GM18858 (cell line): Measurements from ENCODE around the gene GRID2.
A peak's percentile ranks its signal among the peaks of the same experiment; 100 is the strongest.
"Not testable (repeated sequence)": the region's sequence is repeated elsewhere in the genome, so short reads cannot be mapped to it uniquely, and the experiment has no call there.

Experiments
- ATAC-seq: cut with Tn5 transposase; IDR thresholded peaks from one replicate; pipeline ENCODE4 v1.9.1; 2021; ENCODE audit not compliant: unreplicated experiment

GRID2 gene

GRCh38 chr4:93299118-93299517, 995.4 kb downstream of the GRID2 start:
- ATAC-seq = peak; percentile 39

GRCh38 chr4:93300780-93301555, 997.2 kb downstream of the GRID2 start:
- ATAC-seq = not testable (repeated sequence)

DNA sequence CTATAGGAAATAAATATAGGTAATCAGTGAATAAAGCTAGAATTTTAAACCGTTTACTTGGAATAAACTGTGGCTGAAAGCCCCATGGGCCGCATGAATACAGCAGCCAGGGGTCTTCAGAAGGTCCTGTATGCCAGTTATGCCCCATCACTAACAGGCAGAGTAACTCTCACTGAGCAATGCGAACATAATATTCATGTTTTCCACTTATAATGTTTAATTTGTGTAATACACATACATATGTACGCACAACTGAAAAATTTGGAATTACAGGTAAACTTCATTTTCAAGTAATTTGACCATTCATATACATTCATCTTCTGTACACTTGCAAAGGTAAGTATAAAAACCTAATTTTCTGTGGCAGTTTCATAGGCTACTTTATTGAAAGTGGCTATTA, 998.5 kb downstream of the GRID2 start:
- ATAC-seq = no peak

GRCh38 chr4:93303440-93303839, 999.7 kb downstream of the GRID2 start:
- peak; percentile 40 for ATAC-seq

GRCh38 chr4:93312299-93312698, 1008.5 kb downstream of the GRID2 start:
- no peak for ATAC-seq

DNA sequence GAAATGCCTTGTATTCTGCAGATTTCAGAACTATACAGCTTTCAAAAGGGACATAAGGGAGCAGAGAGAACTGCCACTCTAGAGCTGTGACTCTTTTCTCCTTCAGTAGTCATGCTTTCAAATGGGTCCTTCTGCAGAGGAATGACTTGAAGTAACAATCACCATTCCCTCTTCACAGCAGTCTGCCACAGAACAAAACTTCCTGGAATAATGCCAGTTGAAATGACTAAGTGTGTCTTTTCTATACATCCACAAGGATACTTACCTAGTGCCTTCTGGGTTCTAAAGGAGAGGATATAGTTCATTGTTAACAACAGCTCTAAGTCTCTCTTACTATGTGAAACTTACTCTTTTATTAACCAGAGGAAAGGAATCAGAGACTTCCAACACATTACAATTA, 1009.4 kb downstream of the GRID2 start:
- ATAC-seq = no peak

- no peak for ATAC-seq
Measured at GRCh38 chr4:93317057-93317456, 1013.3 kb downstream of the GRID2 start.

GRCh38 chr4:93317561-93317960, 1013.8 kb downstream of the GRID2 start:
- ATAC-seq = no peak

- no peak for ATAC-seq
Measured at GRCh38 chr4:93319041-93319440, 1015.3 kb downstream of the GRID2 start.

DNA sequence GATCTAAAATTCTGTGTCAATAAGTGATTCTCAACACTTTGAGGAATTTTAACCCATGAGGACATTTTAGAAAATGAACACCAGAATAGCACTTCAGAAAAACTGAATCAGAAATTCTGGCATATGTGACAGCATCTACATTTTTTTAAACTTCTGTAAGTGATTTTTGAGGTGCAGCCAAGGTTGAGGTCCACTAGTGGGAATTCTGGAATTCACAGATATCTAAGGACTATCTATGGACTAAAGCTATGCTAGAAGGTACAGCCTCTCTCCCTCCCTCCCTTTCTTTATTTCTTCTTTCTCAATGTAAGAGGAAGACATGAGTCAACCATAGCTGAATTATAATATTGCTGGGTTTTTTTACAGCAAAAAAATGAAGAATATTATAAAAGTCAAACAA, 1016.6 kb downstream of the GRID2 start:
- ATAC-seq = no peak

- ATAC-seq = no peak
Measured at GRCh38 chr4:93327346-93327745, 1023.6 kb downstream of the GRID2 start.

DNA sequence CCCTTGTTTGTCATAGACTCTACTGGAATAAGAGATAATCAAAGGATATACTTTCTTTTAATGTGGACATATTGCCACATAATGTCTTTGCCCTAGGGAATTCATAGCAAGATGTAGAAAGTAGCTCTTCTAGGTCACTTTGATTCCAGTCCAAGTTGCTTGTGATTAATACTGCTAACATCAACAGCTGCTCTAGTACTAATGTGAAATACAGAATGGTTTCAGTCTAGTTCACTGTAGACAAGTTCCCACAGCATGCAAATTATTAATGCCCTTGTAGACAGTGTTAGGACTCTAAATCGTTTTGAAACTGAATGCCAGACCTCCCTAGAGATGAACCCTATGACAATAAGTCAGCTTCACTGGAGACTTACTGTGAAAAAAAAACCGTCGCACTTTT, 1030.2 kb downstream of the GRID2 start:
- ATAC-seq = peak; percentile 97

GRCh38 chr4:93337196-93337595, 1033.4 kb downstream of the GRID2 start:
- no peak for ATAC-seq

GRCh38 chr4:93342738-93343137, 1039.0 kb downstream of the GRID2 start:
- no peak for ATAC-seq

DNA sequence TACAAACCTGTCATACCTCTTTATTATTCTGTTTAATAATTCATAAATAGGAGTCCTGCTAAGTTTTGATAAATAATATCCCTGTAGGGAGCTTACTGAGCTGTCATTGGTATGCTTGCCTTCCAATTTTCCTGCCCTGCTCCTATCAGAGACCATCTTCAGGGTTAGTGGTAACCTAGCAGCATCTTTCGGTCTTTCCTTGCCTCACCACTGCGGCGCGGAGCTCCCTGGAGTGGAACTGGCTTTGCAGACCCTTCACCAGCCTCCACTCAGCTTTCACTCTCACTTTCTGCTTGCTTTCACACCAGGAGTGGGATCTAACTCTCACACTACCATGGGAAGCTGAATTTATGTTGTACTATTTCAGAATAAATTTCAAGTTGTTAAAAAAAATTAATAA, 1043.1 kb downstream of the GRID2 start:
- no peak for ATAC-seq

DNA sequence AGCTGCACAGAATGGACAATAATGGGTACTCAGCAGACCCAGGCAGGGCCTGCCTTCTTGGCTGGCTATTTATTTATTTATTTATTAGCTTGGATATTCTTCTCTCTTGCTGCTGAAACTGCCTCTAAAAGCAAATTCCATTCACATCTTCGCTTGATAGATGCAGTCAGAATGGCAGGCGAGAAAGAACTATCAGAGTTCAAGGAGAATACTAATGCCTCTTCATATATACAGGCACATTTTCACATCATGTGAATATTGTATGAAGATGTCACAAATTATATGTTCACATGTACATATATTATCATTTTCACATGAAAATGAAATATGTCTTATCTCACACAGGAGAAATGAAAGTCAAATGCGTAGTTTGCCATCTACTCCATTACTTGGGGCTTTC, 1045.1 kb downstream of the GRID2 start:
- ATAC-seq = no peak

GRCh38 chr4:93351846-93352245, 1048.1 kb downstream of the GRID2 start:
- no peak for ATAC-seq

- no peak for ATAC-seq
Measured at GRCh38 chr4:93355411-93355810, 1051.6 kb downstream of the GRID2 start.

DNA sequence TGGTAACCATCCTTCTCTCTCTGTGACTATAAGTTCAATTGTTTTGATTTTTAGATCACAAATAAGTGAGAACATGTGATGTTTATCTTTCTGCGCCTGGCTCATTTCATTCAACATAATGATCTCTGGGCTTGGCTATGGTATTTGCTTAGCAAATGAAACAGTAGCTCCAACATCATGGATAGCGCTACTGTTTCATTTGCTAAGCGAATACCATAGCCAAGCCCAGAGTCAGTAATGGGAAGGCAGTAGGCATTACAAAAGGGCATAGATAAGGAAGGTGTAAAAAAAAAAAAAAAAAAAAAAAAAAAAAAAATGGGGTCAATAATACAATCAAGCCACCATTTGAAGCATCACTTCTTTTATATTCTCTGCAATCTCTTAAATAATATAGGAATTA, 1055.8 kb downstream of the GRID2 start:
- ATAC-seq = no peak

- not testable (repeated sequence) for ATAC-seq
Measured at GRCh38 chr4:93366169-93366755, 1062.5 kb downstream of the GRID2 start.

GRCh38 chr4:93368968-93369367, 1065.2 kb downstream of the GRID2 start:
- no peak for ATAC-seq

DNA sequence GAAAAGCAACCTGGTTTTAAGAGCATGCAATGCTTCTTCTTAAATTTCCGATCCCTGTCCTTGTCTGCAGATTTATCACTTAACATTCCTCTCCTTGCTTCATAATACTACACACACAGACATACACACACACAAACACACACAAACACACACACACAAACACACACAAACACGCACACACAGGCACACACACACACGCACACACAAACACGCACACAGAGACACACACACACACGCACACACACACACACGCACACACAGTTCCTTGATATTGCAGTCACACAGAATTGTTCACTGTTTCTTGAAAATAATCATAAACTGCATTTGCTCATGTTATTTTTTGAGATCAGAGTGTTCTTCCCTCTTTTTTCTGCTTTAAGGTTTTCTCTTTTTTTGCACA, 1066.5 kb downstream of the GRID2 start:
- ATAC-seq = no peak
